ENCODE measurements around the gene GABRB3. TPM values are rescaled to one million over a fixed set of nuclear protein-coding genes. Genes with fewer than 3 reads are reported as not detected.

GABRB3 gene
- total RNA-seq, 2 experiments from 2014 or later: not detected

DNA sequence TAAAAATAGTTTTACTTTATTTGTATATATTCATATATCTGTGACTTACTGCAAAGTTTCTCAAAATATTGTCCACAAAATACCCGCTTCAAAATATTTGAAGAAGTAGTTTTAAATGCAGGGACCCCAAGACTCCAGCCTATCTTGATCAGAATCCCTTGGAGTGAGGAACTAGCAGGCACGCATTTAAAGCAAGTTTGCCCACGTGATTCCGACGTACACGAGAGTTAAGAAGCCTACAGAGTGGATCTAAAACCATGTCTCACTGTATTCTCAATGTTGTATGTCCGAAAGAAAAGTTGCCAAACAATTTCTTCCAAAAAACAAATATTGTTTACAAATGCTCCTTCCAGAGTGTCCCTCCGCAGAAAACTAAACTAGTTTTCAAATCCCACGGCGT lies 1.7 kb downstream of the GABRB3 start:
- ATAC-seq: no peak
- no peaks in the 10 kb centered on the region for H3K36me3 Mint-ChIP-seq (ENCODE audit: low read depth)
- ChIA-PET POLR2A (no interaction called here), CTCF (no interaction called here)
- peaks cover 2% of the 10 kb centered on the region for H3K9me3 Mint-ChIP-seq (ENCODE audit: low read depth)
- H3K27me3 Mint-ChIP-seq: peaks cover 33% of the 10 kb centered on the region
- no peak overlapping the region for H3K4me3 Mint-ChIP-seq
- H3K27ac Mint-ChIP-seq: no peak overlapping the region
- DNase-seq: no peak
- peaks cover 2% of the 10 kb centered on the region for H3K4me1 Mint-ChIP-seq
- intact Hi-C loops (cut with DNase I, micrococcal nuclease): no loop called here

DNA sequence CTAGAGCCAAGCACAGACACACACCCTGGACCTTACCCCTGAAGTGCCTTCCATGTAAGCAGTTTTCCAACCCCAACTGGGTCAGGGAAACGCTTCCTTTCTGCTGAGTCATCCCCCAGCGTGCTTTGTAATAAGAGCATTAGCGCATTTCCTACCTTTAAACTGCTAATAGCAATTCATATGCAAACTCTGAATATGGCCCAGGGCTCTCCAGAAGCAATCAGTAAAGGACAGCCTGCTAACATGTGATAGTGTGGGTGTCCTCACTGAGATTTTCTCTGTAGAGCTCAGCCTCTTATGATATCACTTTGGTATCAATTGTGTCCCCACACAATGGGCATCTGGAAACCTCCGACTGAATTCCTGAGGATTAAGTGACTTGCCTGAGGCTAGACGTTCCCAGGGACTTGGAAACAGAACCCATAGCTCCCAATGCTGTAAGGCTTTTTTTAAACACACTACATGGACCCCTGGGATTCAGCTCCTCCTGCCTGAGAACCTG lies 5.6 kb downstream of the GABRB3 start:
- Mint-ChIP-seq H3K9me3 (ENCODE audit: low read depth) (peaks cover 2% of the 10 kb centered on the region), H3K36me3 (ENCODE audit: low read depth) (no peaks in the 10 kb centered on the region), H3K27me3 (peaks cover 12% of the 10 kb centered on the region), H3K4me3 (no peak overlapping the region), H3K27ac (no peak overlapping the region), H3K4me1 (no peaks in the 10 kb centered on the region)
- ChIA-PET CTCF (no interaction called here), POLR2A (interaction anchor here (0.6 kb wide), 1 partner anchor 504 kb away, joined by 3 read pairs; no protein-coding TSS in a partner anchor)
- ATAC-seq (no peak), DNase-seq (no peak)
- intact Hi-C loops (cut with DNase I, micrococcal nuclease): no loop called here

DNA sequence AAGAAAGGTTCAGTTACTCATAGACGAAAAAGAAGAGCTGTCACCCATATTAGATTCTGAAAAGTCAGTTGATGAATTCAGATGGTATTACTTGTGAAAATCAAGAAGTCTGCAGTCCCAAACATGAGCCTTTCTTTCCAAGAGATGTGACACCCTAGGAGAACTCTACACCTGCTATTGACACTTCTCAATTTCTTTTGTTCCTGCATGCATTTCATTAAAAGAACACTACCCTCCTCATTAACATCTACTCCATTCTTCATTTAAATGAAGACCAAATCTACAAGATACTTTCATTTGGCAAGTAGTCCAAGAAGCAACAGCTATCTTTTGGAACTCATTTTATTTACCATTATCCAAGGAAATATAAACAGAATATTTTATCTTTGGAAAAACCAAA lies 6.6 kb downstream of the GABRB3 start:
- no peak for ATAC-seq
- H3K36me3 Mint-ChIP-seq (ENCODE audit: low read depth): no peaks in the 10 kb centered on the region
- intact Hi-C loops (cut with DNase I, micrococcal nuclease): no loop called here
- DNase-seq: no peak
- H3K4me3 Mint-ChIP-seq: no peak overlapping the region
- H3K4me1 Mint-ChIP-seq: no peaks in the 10 kb centered on the region
- H3K27me3 Mint-ChIP-seq: peaks cover 6% of the 10 kb centered on the region
- no peak overlapping the region for H3K27ac Mint-ChIP-seq
- ChIA-PET POLR2A (no interaction called here), CTCF (no interaction called here)
- H3K9me3 Mint-ChIP-seq (ENCODE audit: low read depth): peaks cover 2% of the 10 kb centered on the region

DNA sequence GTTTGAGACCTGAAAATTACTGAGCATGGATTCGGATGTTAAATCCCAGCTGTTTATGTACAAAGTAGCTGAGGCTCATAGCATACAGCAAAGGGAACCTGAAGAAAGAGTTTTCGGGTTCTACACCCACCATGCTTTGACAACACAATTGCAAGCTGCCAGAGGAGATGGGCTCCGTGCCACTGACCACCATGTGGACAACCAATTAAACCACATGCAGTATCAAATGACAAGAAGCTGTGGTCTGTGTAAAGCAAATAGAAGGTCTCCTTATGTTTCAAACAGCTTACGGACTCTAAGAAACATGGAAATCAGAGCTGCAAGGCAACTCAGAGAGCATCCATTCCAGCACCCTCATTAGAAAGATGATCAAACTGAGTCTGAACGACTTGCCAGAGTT lies 12.9 kb downstream of the GABRB3 start:
- ChIA-PET POLR2A (no interaction called here), CTCF (no interaction called here)
- no peaks in the 10 kb centered on the region for H3K27me3 Mint-ChIP-seq
- no peaks in the 10 kb centered on the region for H3K4me1 Mint-ChIP-seq
- intact Hi-C loops (cut with DNase I, micrococcal nuclease): no loop called here
- peaks cover 5% of the 10 kb centered on the region for H3K9me3 Mint-ChIP-seq (ENCODE audit: low read depth)
- H3K27ac Mint-ChIP-seq: no peak overlapping the region
- no peak for ATAC-seq
- H3K36me3 Mint-ChIP-seq (ENCODE audit: low read depth): no peaks in the 10 kb centered on the region
- H3K4me3 Mint-ChIP-seq: no peak overlapping the region
- DNase-seq: no peak

DNA sequence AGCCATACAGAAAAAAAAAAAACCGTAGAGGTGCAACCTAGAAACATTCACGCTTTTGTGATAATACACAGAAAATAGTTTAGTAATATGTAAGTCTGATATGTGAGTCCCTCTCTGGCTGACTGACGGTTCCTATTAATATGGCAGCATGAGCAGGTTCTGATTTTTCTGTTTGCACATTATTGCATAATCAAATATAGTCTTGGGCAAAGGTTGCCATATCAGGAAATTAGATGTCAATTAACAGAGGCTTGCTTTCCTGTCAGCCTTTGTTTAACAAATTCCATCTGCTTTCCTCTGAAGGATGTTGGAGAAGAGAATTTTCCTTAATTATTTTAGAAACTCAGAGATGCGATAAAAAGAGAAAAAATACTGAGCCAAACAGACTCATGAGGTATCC lies 14.8 kb downstream of the GABRB3 start:
- POLR2A ChIA-PET: no interaction called here
- H3K27me3 Mint-ChIP-seq: no peaks in the 10 kb centered on the region
- no peak for ATAC-seq

DNA sequence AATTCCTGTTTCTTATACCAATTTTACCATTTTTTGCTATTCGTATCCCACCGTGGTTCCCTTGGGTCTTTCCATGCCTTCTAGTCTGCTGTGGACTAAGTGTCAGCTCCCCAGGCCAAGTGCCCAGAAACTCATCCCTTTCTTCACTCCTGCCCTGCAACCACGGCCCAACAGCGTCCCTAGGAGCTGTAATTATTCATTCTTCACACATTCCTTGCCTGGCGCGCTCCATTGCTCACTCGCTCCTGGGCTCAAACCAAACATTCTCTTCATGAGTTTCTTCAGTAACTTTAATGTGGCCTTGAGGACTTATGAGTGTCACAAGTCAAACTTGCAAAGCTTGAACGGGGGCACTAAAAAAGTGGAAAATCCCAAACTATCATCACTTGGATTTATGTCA lies 15.7 kb downstream of the GABRB3 start:
- ATAC-seq (no peak), DNase-seq (no peak)
- Mint-ChIP-seq H3K4me3 (no peak overlapping the region), H3K4me1 (no peaks in the 10 kb centered on the region), H3K27me3 (no peaks in the 10 kb centered on the region), H3K9me3 (ENCODE audit: low read depth) (peaks cover 3% of the 10 kb centered on the region), H3K36me3 (ENCODE audit: low read depth) (no peaks in the 10 kb centered on the region), H3K27ac (no peak overlapping the region)
- ChIA-PET CTCF (no interaction called here), POLR2A (no interaction called here)
- intact Hi-C loops (cut with DNase I, micrococcal nuclease): no loop called here

More for the DNA sequence above, 14.8 kb downstream of the GABRB3 start:
- Mint-ChIP-seq H3K36me3 (ENCODE audit: low read depth) (no peaks in the 10 kb centered on the region), H3K9me3 (ENCODE audit: low read depth) (peaks cover 5% of the 10 kb centered on the region), H3K4me1 (no peaks in the 10 kb centered on the region), H3K27ac (no peak overlapping the region), H3K4me3 (no peak overlapping the region)
- no peak for DNase-seq
- CTCF ChIA-PET: no interaction called here
- intact Hi-C loops (cut with DNase I, micrococcal nuclease): no loop called here

DNA sequence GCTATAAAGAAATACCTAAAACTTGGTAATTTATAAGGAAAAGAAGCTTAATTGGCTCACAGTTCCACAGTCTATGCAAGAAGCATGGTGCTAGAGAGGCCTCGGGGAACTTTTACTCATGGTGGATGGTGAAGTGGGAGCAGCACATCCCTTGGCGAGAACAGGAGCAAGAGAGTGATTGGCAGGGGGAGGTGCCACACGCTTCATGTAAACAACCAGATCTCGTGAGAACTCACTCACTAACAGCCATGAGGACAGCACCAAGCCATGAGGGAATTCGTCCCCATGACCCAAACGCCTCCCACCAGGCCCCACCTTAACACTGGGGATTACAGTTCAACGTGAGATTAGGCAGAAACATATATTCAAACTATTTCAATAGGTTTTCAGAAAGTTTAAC lies 28.0 kb downstream of the GABRB3 start:
- Mint-ChIP-seq H3K9me3 (ENCODE audit: low read depth) (peaks cover 11% of the 10 kb centered on the region), H3K36me3 (ENCODE audit: low read depth) (no peaks in the 10 kb centered on the region), H3K27ac (no peak overlapping the region), H3K27me3 (no peaks in the 10 kb centered on the region), H3K4me3 (no peak overlapping the region), H3K4me1 (no peaks in the 10 kb centered on the region)
- intact Hi-C loops (cut with DNase I, micrococcal nuclease): no loop called here
- no peak for ATAC-seq
- CTCF ChIA-PET: no interaction called here
- POLR2A ChIA-PET: no interaction called here
- no peak for DNase-seq

DNA sequence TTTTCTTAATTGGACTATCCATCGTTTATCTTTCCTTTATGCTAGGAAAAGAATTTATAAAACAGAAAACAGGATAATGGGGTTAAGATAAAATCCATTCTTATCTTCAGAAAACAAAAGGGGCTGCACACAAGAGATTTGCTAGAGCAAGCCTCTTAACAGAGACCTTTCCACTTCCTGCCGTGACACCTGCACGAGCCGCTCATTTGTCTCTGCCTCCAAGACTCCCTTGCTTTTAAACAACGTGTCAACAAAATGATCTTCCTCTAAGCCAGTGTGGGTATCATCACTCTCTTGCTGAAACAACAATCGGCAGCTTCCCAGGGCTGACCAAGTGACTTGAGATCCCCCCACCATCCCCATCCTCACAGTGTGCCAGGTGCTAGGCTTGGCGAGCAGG lies 33.1 kb downstream of the GABRB3 start:
- DNase-seq (no peak), ATAC-seq (no peak)
- Mint-ChIP-seq H3K36me3 (ENCODE audit: low read depth) (no peaks in the 10 kb centered on the region), H3K27me3 (no peaks in the 10 kb centered on the region), H3K4me1 (no peaks in the 10 kb centered on the region), H3K9me3 (ENCODE audit: low read depth) (peaks cover 19% of the 10 kb centered on the region), H3K27ac (no peak overlapping the region), H3K4me3 (no peak overlapping the region)
- POLR2A ChIA-PET: no interaction called here
- CTCF ChIA-PET: no interaction called here
- intact Hi-C loops (cut with DNase I, micrococcal nuclease): no loop called here

DNA sequence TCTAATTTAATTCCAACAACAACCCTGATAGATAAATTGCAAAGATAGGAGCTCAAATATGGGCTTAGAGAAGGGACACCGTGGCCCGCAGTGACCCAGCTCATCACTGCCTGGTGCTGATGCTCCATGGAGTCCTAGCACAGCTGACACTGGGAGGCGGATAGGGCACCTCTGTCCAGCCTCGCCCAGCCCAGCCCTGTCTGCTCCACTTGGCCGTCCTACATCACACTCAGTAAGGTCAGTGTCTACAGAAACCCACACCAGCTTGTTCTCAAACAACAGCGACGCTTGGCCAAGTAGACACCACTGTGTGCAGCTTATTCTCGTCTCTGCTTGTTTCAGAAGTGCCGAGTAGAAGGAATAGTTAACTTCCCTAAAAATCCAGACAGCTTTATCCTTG lies 33.9 kb downstream of the GABRB3 start:
- H3K4me1 Mint-ChIP-seq: no peaks in the 10 kb centered on the region
- peaks cover 19% of the 10 kb centered on the region for H3K9me3 Mint-ChIP-seq (ENCODE audit: low read depth)
- no peaks in the 10 kb centered on the region for H3K27me3 Mint-ChIP-seq
- H3K27ac Mint-ChIP-seq: no peak overlapping the region
- H3K36me3 Mint-ChIP-seq (ENCODE audit: low read depth): no peaks in the 10 kb centered on the region
- ChIA-PET CTCF (no interaction called here), POLR2A (interaction anchor here (0.6 kb wide), 1 partner anchor 280 kb away, joined by 3 read pairs; no protein-coding TSS in a partner anchor)
- intact Hi-C loops (cut with DNase I, micrococcal nuclease): no loop called here
- H3K4me3 Mint-ChIP-seq: no peak overlapping the region
- DNase-seq (no peak), ATAC-seq (no peak)

DNA sequence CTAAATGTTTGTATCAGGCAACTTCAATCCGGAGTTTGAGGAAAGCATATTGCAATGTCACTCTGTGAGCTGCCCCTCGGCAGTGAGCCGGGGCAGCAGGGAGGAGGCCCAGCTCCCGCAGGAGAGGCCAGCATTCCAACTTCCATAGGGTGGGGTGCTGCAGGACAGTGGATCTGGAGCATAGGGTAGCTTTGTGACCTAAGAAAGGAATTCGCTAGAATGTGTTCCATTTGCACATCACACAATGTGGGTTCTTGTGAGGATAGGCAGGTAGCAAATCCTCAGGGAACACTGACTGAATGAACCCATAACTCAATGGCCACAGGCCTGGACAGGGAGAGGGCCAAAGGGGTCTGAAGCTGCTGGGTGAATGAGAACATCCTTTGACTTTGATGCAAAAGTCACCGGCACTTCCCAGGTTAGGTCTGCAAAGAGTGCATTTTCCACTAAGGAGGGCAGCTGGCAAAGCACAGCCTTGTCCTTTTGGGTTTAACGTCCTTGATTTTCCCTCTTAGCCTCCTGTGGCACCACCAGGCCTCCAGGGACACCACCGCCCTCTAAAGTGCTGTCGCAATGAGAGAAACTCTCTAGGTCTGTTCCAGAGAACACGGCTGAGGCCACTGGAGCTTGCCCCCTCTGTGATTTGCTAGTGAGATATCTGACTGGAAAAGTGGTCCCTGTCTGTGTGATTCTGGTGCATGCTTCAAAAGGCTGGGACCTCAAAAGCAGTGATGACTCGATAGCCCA lies 36.2 kb downstream of the GABRB3 start:
- Mint-ChIP-seq H3K27me3 (no peaks in the 10 kb centered on the region), H3K27ac (no peak overlapping the region), H3K4me1 (no peaks in the 10 kb centered on the region), H3K9me3 (ENCODE audit: low read depth) (peaks cover 22% of the 10 kb centered on the region), H3K4me3 (no peak overlapping the region), H3K36me3 (ENCODE audit: low read depth) (no peaks in the 10 kb centered on the region)
- intact Hi-C loops (cut with DNase I, micrococcal nuclease): no loop called here
- DNase-seq: no peak
- POLR2A ChIA-PET: no interaction called here
- ATAC-seq: no peak
- CTCF ChIA-PET: no interaction called here

DNA sequence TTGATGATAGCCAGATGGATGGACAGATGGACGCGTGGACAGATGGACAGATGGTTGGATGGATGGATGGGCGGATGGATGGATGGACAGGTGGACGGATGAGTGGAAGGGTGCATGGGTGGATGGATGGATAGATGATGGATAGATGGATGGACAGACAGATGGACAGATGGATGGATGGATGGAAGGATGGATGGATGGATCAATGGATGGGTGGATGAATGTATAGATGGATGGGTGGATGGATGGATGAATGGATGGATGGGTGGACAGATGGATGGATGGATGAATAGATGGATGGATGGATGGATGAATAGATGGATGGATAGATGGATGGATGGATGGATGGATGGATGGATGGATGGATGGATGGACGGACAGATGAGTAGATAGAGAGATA lies 40.9 kb downstream of the GABRB3 start:
- no peak overlapping the region for H3K27ac Mint-ChIP-seq
- H3K27me3 Mint-ChIP-seq: no peaks in the 10 kb centered on the region
- ChIA-PET CTCF (no interaction called here), POLR2A (no interaction called here)
- H3K36me3 Mint-ChIP-seq (ENCODE audit: low read depth): no peaks in the 10 kb centered on the region
- H3K9me3 Mint-ChIP-seq (ENCODE audit: low read depth): peaks cover 18% of the 10 kb centered on the region
- DNase-seq (no peak), ATAC-seq (no peak)
- intact Hi-C loops (cut with DNase I, micrococcal nuclease): no loop called here
- no peak overlapping the region for H3K4me3 Mint-ChIP-seq
- no peaks in the 10 kb centered on the region for H3K4me1 Mint-ChIP-seq

DNA sequence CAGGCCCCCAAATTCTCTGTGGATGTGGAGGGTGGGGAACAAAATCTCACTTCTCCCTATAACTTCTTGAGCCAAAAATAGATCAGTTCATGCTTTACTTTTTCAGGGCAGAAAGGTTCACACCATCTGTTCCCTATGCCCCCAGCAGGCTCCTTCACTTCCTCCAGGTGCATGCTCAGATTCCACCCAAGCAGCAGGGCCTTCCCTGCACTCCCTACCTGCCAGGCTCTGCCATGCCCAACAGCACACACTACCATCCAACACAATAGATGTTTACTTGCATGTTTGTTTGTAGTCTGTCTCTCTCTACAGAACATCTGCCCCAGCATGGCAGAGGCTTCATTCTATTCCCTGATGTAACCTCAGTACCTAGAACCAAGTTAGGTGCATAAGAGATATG lies 43.3 kb downstream of the GABRB3 start:
- H3K4me3 Mint-ChIP-seq: no peak overlapping the region
- POLR2A ChIA-PET: no interaction called here
- DNase-seq (no peak), ATAC-seq (no peak)
- no peaks in the 10 kb centered on the region for H3K27me3 Mint-ChIP-seq
- intact Hi-C loops (cut with DNase I, micrococcal nuclease): no loop called here
- peaks cover 22% of the 10 kb centered on the region for H3K9me3 Mint-ChIP-seq (ENCODE audit: low read depth)
- H3K36me3 Mint-ChIP-seq (ENCODE audit: low read depth): no peaks in the 10 kb centered on the region
- CTCF ChIA-PET: no interaction called here
- H3K4me1 Mint-ChIP-seq: no peaks in the 10 kb centered on the region
- H3K27ac Mint-ChIP-seq: no peak overlapping the region

DNA sequence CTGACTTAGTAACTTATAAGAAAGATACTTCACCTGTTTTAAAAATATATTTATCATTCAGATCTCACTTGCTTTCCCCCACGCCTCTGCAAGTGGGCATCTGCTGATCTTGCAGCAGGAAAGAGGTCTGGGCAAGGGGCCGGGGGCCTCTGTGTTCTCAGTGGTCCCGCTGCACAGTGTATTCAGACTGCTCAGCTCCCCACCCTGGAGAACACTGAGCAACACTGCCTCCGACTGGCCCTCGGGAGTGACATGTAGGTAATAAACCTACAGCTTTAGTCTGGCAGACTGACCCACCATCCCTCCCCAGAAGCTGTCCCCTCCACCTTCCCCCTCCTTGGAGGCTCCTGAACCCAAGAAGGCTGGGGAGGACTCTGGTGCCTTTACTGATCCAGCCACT lies 43.8 kb downstream of the GABRB3 start:
- no peak for DNase-seq
- Mint-ChIP-seq H3K9me3 (ENCODE audit: low read depth) (peaks cover 25% of the 10 kb centered on the region), H3K27ac (no peak overlapping the region), H3K4me3 (no peak overlapping the region), H3K4me1 (no peaks in the 10 kb centered on the region), H3K36me3 (ENCODE audit: low read depth) (no peaks in the 10 kb centered on the region), H3K27me3 (no peaks in the 10 kb centered on the region)
- intact Hi-C loops (cut with DNase I, micrococcal nuclease): no loop called here
- ChIA-PET POLR2A (no interaction called here), CTCF (no interaction called here)
- no peak for ATAC-seq

Measured in activated CD4-positive, alpha-beta T cell treated with anti-CD3 and anti-CD28 coated beads for 36 hours (primary cell).